HG03196 (cell line): ENCODE measurements around the gene ABCB8.

Experiments
- ATAC-seq: cut with Tn5 transposase; IDR thresholded peaks from one replicate; pipeline ENCODE4 v1.9.1; 2021; ENCODE audit not compliant: unreplicated experiment

Gene ABCB8

DNA sequence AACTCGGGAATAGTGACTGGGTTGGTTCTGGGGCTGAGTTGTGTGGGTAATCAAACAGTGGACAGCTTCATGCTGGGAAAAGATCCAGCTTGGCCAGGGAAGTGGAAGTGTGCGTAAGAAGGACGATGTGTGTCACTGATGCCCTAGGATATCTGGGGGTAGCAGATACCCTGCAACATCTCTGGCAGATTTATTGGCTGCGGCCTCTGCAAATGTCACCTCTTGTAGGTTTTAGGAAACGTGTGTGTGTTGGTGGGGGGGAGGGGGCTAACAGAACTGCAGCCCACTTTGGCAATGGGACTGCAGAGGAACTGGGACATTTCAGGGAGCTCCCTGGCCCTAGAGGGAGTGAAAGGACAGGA lies 57.1 kb downstream of the ABCB8 start:
- no peak for ATAC-seq

DNA sequence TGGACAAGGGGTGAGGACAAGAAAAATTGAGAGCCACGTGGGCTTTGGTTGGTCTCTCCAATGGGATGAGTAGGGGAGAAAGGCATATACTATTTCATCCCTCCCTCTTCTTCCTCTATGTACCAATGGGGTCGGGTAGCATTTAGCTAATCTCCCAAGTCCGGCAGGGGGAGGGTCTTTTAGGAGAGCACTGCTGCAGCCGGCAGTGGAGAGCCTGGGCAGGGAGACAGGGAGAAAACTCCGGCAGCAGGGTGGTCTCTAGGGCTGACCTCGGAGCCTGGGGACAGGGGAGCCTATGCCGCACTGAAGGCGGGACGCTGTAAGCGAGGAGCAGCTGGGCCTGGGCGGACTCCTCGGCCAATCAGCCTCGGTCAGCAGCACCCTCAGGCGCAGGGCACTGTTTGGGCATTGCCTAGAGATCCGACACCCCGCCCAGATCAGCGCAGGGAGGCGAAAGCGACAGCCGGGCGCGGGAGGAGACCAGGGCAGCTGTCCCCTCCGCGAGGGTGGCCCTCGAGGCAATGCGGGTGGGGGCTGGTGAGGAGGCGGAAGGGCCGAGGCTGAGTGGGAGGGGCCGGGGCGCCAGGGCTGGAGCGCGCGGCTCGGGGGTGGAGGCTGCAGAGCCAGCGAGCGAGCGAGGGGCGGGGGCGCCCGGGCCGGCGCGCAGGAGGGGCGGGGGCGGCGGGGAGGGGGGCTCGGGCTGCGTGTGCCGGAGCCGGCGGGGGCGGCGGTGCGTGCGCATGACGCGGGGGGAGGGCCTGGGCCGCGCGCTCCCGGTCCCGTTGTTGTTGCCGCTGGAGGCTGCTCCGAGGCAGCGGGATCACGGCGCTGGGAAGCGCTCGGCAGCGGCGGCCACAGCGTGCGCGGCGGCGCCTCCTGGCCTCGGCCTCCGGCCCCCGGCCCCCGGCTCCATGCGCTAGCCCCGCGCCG lies 57.7 kb downstream of the ABCB8 start, which contains the start of gene AGAP3:
Gene AGAP3, plus strand, starts transcription at position 785 of the 930 bp plus-strand sequence. CDS start 267 bp downstream, outside the sequence.
- ATAC-seq = peak; percentile 43

DNA sequence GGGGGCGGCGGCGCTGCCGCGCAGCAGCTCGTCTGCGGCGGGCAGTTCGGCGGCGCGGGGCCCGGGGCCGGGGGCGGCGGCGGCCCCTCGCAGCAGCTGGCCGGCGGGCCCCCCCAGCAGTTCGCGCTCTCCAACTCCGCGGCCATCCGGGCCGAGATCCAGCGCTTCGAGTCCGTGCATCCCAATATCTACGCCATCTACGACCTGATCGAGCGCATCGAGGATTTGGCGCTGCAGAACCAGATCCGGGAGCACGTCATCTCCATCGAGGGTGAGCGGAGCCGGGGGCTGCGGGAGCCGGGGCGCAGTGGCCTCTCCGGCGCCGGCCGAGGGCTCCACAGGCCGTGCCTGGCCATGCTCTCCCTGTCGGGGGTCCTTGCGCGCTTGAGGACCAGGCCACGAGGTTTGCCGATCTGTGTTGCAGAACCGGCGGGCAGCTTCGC lies 58.6 kb downstream of the ABCB8 start:
- ATAC-seq = no peak

DNA sequence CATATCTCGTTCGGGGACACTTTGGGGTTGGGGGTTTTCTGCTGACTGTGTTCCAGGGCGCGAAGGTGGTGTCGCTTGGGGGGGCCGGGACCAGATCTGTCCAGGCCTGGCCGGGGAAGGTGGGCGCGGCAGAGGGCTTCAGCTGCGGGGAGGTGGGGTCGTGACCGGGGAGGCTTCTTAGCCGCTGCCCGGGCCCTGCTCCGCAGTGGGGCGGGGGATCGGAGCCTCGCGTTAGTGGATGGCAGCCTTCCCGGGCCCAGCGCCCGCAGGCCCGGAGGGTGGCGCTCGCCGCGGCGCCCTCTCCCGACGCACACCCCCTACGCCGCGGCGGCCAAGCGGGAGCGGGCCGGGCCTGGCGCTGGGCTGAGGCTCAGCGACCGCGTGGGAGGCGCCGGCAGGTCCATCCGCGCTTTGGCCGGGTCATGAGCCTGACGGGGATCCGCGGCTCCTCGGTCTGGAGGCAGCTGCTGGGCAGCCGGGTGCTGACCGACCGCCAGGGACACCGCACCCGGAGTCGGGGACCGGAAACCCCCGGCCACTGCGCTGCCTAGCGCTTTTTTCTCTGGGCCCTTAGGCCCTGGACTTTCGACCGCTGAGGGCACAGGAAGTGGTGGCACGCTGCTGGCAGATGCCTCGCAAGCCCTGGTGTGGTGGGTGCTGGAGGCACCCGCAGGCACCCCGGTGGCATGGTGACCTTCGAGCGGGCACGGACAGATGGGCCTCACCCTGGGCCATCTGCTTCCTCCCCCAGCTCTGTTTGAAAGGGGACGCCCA lies 59.2 kb downstream of the ABCB8 start:
- ATAC-seq = no peak

DNA sequence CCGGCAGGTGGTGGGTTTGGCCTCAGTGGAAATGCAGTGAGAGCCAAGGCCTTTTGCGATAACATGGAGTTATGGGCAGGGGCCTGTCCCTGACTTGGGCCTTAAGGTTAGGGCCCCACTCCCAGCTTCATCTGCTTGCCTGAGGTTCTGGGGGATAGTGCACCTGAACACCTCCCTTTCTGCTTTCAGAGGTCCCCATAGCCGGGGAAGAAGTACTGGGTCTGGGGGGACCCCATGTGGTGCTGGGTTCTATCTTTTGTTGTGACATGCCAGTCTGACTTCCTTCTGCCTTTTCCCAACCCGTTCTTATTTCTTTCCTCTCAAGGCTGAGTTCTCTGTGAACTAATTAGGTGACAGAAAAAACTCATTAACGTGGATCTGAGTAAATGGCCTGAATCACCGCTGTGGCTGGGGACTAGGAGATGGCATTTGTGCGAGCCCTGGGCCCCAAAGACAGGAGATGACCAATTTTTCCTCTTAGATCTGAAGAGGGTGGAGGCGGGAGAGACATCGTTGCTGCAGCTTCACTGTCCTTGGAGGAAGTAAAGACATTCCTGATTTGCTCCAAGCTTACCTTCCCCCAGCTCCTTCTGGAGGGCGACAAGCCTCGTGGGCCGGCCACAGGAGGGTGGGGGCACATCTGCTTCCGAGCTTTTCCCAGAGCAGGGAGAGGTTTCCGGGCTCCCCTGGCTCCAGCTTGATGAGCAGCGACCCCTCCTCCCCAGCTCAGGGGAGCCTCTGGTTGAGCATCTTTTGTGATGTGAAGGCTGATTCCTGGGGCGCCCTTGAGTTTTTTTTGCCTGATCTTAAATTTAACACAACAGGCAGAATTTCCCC lies 60.0 kb downstream of the ABCB8 start:
- no peak for ATAC-seq

DNA sequence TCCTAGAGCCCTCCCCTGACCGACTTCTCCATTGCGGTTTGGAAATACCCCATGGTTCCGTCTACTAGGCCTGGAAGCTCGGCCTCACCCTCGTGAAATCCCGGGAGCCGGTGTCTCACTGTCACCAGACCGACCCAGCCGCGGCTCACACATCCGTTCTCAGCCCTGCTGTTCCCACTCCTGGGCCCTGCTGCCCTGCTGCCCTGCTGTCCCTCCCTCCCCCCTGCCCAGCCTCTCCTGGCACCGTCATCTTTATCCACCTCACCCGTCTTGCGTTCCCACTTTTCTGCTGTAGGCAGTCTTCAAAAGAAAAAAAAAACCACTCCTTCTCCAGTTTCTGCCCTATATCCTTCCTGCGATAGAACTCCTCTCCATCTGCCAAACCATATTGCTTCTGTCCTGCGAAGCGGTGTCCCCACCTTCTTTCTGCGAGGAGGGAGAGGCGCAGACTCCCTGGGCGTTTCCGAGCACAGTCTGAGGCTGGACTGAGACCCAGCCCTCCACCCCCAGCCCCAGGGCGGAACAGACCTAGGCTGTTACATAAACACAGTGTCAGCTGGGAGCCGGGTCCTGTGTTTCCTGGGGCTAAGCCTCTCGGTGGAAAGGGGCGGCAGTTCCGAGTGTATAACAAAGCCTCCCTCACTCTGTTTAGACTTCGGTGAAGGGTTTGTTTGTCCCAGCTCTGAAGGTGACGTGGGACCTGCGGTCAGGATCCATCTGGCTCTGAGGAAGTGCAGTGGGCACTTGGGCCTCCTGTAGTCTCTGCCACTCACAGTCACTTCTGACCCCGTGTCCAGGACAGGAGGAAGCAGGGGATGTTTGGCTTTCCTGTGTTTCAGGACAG lies 60.8 kb downstream of the ABCB8 start:
- no peak for ATAC-seq

DNA sequence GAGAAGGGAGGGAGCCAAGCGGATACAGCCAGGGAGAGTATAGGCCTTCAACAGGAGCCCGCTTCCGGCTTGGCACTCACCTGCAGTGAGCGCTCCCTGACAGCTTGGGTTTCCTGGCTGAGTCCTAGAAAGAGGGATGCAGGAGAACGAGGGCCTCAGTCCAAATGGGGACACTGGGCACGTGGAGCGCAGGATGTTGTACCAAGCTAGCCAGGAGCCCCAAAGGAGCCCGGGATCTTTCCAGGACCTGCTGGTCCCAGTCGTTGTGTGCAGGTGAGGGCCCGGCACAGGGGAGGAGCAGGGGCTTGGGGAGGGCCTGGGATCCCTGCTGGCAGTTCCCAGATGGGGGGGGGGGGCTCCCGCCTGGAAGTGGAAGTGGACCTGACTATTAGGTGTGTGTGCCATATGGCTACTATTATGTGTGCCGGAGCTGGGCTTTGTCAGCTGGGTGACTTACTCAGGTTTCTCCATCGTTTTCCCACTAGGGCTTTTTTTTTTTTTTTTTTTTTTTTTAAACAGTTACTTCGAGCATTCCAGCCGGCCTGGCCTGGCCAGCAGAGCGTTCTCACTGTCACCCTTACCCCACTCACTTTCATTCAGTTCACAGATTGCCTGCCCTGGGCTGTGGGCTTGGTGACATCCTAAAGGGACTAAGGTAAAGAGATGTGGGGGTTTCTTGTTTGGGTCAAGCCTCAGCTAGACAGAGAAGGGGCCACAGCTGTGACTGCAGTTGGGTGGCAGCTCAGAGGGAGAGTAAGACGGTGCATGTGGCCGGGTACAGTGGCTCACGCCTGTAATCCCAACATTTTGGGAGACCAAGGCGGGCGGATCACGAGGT lies 61.9 kb downstream of the ABCB8 start:
- ATAC-seq = no peak

DNA sequence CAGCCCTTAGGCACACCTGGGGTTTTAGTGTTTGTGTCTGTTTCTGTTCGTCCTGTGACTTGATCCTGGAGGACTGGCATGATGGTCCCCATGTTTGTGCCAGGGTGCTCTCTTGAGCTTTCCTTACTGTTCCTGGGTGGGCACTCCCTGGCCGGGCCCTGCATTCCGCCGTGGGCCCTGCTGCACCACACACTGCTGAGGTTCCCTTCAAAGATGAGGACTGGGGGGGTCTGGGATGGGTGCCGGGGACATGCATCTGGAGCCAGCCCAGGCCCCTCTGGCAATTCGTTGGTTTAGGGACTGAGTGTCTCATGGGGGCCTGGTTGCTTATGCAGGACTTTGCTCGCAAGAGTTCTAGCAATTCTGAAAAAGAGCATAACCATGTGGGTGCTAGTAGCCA lies 62.8 kb downstream of the ABCB8 start:
- ATAC-seq = no peak

DNA sequence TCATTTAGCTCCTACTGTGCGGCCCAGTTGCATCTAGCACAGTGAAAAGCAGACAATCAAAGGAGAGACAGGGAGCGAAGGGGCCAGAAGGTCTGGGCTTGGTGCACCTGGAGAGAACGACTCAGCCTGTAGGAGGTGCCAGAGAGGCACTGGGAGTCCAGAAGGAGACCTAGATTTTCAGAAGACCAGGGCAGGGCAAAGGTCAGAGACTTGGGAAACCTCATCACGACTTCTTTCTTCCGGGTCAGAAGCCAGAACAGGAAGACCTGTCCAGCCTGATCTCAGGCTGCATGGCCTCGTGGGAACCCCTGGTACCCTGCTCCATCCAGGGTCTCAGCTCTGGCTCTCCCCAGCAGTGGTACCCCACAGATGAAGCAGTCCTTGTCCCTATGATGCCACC lies 63.2 kb downstream of the ABCB8 start:
- no peak for ATAC-seq

DNA sequence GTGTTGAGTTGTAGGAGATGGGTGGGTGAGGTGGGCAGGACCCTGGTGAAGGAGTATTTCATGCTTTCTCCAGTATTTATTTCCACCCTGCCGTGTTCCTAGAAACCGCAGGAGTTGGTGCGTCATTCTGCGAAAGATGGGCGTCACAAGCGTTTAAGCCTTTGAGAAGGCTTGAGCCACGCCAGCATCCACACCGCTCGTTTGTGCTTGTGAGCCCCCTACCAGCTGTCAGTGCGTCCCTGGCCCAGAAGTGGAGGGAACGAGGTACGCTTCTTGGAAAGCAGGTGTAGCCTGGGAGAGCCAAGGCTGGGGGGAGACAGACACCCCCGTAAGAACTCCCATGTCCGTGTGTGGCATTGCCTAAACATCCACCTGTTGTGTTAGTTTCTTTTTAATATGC lies 63.7 kb downstream of the ABCB8 start:
- ATAC-seq = no peak

DNA sequence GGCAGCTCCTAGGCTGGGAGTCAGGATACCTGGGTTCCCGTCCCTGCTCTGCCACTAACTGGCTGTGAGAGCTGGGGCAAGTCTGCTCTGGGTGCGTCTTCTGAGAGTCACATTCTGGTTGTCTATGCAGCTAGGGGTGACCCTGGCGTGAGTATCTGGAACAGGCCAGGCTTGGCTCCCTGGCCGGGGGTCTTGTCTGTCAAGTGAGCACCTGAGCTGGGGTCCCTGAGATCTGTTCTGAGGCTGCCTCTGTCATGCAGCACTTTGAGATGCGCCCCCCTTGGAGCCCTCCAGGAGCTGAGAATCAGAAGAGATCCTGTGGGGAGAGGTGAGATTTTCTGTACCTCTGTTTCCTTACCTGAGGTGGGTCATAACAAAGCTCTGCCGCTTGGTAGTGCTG lies 65.5 kb downstream of the ABCB8 start:
- ATAC-seq = no peak

DNA sequence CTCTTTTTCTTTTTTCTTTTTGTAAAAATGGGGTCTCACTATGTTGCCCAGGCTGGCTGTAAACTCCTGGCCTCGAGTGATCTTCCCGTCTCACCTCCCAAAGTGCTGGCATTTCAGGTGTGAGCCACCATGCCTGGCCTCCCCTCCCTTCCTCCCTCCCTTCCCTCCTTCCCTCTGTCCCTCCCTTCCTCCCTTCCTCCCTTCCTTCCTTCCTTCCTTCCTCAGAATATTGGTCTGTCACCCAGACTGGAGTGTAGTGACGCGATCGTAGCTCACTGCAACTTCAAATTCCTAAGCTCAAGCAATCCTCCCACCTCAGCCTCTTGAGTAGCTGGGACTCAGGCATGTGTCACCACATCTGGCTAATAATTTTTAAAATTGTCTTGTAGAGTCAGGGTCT lies 66.4 kb downstream of the ABCB8 start:
- ATAC-seq = no peak

DNA sequence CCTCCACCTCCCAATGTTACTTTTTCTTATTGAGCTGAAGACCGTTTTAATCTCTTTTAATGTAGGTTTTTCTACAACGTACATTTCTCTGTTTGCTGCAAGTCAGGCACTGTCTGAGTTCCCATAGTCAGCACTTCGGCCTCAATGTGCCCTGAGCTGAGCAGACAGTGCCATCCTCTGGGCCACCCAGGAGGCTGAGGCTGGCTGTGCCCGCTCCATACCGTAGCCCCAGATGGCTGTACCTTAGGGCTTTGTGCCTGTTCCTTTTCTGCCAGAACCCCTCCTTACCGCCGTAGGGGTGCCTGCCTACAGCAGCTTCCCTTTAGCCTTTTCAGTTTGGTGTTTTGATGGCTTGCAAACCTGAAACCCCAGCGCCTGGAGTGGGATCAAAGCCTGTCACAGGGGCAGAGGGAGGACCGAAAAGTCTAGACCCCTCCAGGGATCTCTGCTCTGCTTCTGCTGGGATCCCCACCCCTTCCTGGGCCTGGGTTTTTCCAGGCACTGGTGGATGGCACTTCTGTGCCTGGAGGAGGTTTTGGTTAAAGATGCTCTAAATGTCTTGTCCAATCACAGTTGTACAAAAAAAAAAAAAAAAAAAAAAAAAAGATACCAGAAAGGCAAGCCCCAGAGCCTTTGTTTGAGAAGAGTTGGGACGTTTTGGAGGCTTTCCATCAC lies 67.0 kb downstream of the ABCB8 start:
- no peak for ATAC-seq

DNA sequence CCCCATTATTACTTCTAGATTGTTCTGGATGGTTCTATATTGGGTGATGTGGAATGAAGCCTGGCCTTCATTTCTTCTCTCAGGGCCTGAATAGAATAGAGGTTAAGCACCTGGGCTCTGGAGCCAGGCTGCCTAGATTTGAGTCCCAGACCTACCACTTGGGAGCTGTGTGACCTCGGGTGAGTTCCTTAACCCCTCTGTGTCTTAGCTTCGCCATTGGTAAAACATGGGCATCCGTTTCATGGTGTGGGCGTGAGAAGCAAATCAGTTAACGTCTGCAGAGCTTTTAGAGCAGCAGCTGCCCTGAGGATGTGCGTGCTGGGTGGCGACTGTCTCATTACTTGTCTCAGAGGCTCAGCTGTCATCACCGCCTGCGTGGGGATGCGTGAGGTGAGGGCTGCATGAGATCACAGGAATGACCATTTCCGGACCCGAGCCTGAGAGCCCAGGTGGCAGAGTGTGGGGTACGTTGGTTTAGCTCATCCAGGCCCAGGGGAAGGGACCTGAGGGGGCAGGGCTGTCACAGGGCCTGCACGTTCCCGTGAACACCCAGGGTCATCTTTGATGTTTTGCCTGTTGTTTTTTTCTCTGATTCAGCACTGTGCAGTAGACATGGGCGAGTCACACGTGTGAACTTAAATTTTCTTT lies 67.7 kb downstream of the ABCB8 start:
- ATAC-seq = no peak
